GM12892 (cell line): Measurements from ENCODE around the gene MUC3A.
"Not testable (repeated sequence)": the region's sequence is repeated elsewhere in the genome, so short reads cannot be mapped to it uniquely, and the experiment has no call there.

Source experiments
- DNase-seq: peaks from one replicate; pipeline ENCODE4 v3.0.0; 2011; ENCODE audit not compliant: insufficient read length
- FAIRE-seq: peaks from 2 replicates; lab custom pipeline; 2011; peaks lifted over from hg19 to GRCh38; lab: Jason Lieb, UNC
- POLR2A ChIP-seq: IDR thresholded peaks from 2 replicates; pipeline ENCODE4 v1.6.1; 2011; ENCODE audit warnings: low read depth, low read length, control low read depth
- POLR2AphosphoS5 ChIP-seq: IDR thresholded peaks from 2 replicates; pipeline ENCODE4 v1.6.1; 2011; ENCODE audit warnings: low read depth, low read length, control low read depth
- TAF1 ChIP-seq: IDR thresholded peaks from 2 replicates; pipeline ENCODE4 v1.6.1; 2011; ENCODE audit warnings: low read depth, mild to moderate bottlenecking, control low read depth, low read length, borderline replicate concordance

Gene MUC3A

GRCh38 chr7:101002333-101002732, 53.0 kb downstream of the MUC3A start:
- FAIRE-seq, DNase-seq: not testable (repeated sequence)

GRCh38 chr7:101007361-101007760, 58.0 kb downstream of the MUC3A start:
- not testable (repeated sequence) for FAIRE-seq, DNase-seq

GRCh38 chr7:101009629-101010028, 60.3 kb downstream of the MUC3A start:
- FAIRE-seq (no peak), DNase-seq (no peak)
- no peak for TF ChIP-seq POLR2A
- TF ChIP-seq TAF1: no peak
- no peak for TF ChIP-seq POLR2AphosphoS5

GRCh38 chr7:101012931-101013330, 63.6 kb downstream of the MUC3A start:
- TF ChIP-seq TAF1 (no peak), POLR2A (no peak), POLR2AphosphoS5 (no peak)
- DNase-seq (no peak), FAIRE-seq (no peak)

GRCh38 chr7:101015626-101016025, 66.3 kb downstream of the MUC3A start:
- no peak for TF ChIP-seq TAF1
- TF ChIP-seq POLR2A: no peak
- no peak for TF ChIP-seq POLR2AphosphoS5
- DNase-seq (no peak), FAIRE-seq (no peak)

GRCh38 chr7:101017064-101017777, 67.9 kb downstream of the MUC3A start:
- FAIRE-seq (peak; percentile 97), DNase-seq (peak; percentile 84)
- TF ChIP-seq POLR2A (peak; percentile 67; the same call in 1 of the 2 replicates), TAF1 (no peak), POLR2AphosphoS5 (peak; percentile 55; the same call in 1 of the 2 replicates)
